Ovary (tissue), 9 donors: ENCODE measurements around the gene SLC24A4. TPM values are rescaled to one million over a fixed set of nuclear protein-coding genes. Genes with fewer than 3 reads are reported as not detected.

Experiments
- DNase-seq, 5 donors: peaks; one replicate each; pipeline ENCODE4 v3.0.0-alpha.2; 2019 to 2020
- H3K27ac ChIP-seq, 2 donors: fragments of 200-600 bp; one replicate each; pipeline versions ENCODE4 v1.5.1 to v1.8.0; 2019 to 2022
- H3K27me3 ChIP-seq: fragments of 200-600 bp; one replicate; pipeline ENCODE4 v1.8.0; 2022
- H3K36me3 ChIP-seq: fragments of 200-600 bp; sonication (generic); one replicate; pipeline ENCODE4 v1.5.1; 2019
- H3K4me1 ChIP-seq: one replicate; pipeline ENCODE4 v1.8.1; 2013; ENCODE audit warnings: mild to moderate bottlenecking, moderate library complexity; ENCODE audit not compliant: insufficient read depth
- H3K4me3 ChIP-seq: fragments of 200-600 bp; sonication (generic); one replicate; pipeline ENCODE4 v1.5.1; 2017
- H3K9me3 ChIP-seq, 2 donors: fragments of 200-600 bp in 1 of 2; sonication (generic) in 1 of 2; one replicate each; pipeline versions ENCODE4 v1.5.1 to v1.8.1; 2013 to 2019; ENCODE audit warnings: mild to moderate bottlenecking in 1 of 2, moderate library complexity in 1 of 2
- CTCF ChIP-seq, 3 donors: fragments of 450-650 bp in 2 of 3; fragments of 200-600 bp in 1 of 3; IDR thresholded peaks; one replicate each; pipeline versions ENCODE4 v1.5.1 to v1.8.0; 2016 to 2022; ENCODE audit warnings: antibody characterized with exemption in 3 of 3, mild to moderate bottlenecking in 1 of 3
- EP300 ChIP-seq: sonication (generic); formaldehyde crosslinking; IDR thresholded peaks from one replicate; pipeline ENCODE4 v1.6.1; 2017; ENCODE audit warnings: antibody characterized with exemption
- POLR2A ChIP-seq: fragments of 450-650 bp; IDR thresholded peaks from one replicate; pipeline ENCODE4 v1.6.1; 2017; ENCODE audit warnings: antibody characterized with exemption, mild to moderate bottlenecking, moderate library complexity
- WGBS, 3 donors: extraction: QIAGEN DNeasy Blood & Tissue Kit in 1 of 3; methylation state at CpG; one replicate each; pipeline versions ENCODE4 v1.1.5 to v1.1.7; 2013 to 2017; 5-methylcytosine and 5-hydroxymethylcytosine counted together
- intact Hi-C, 4 donors: fragments of 100-400 bp; cut with DNase I; formaldehyde crosslinking; loops; one replicate each; pipeline versions ENCODE4 v1.11.0 to v1.15.1; 2022 to 2023
- polyA plus RNA-seq, 2 donors: library from polyadenylated mRNA; stranded (reverse); fragments of 200-250 nt in 1 of 2; fragments of 350-450 nt in 1 of 2; fragmentation: Illumina TruSeq in 1 of 2; extraction: RNeasy Lipid Tissue Mini Kit (QIAGEN cat#74804) in 1 of 2; gene quantifications; one replicate each; pipeline ENCODE4 v1.2.3, GENCODE V29; 2013 to 2014
- total RNA-seq, 7 donors: library from RNA; depleted of rRNA in 2 of 7; stranded (reverse); fragments of >200 nt in 2 of 7; fragmentation: NEBNext Ultra II Directional in 3 of 7; extraction: Animal tissue kit (Norgen Biotek cat#: 25700) in 3 of 7; gene quantifications; one replicate each; pipeline versions ENCODE4 v1.1.0 to v1.2.4, GENCODE V29; 2016 to 2023
- donor health status: DM: no; HTN: no; CAD: no; lungs with moderate emphysema.
- donor health status: DM: no; HTN: no; CAD: no.
- donor health status: Bipolar disorder and iron deficiency.
- donor health status: DM: yes; HTN: yes; CAD: no.
- donor health status: DM: no; HTN: no; CAD: no.
- donor health status: DM: yes; HTN: yes; CAD: no.

SLC24A4 gene
- total and polyA plus RNA-seq, 9 donors: 0.10 to 0.98 (median 0.24) TPM

- DNase-seq: no peak
- Histone ChIP-seq H3K27ac (no peak overlapping the region), H3K36me3 (no peaks in the 10 kb centered on the region), H3K9me3 (no peaks in the 10 kb centered on the region), H3K4me1 (no peaks in the 10 kb centered on the region), H3K27me3 (no peaks in the 10 kb centered on the region), H3K4me3 (no peak overlapping the region)
- WGBS, 3 donors: 66 to 67% (median 66%) methylated on average over 10 of the region's 10 CpGs
- intact Hi-C loops: no loop called here
- TF ChIP-seq EP300: no peak
- no peak for TF ChIP-seq POLR2A
- no peak for TF ChIP-seq CTCF (IDR thresholded peaks at IDR 0.05)
Measured at GRCh38 chr14:92412912-92413311, 89.9 kb downstream of the SLC24A4 start.

GRCh38 chr14:92413379-92413778 is 90.4 kb downstream of the SLC24A4 start:
- Histone ChIP-seq H3K27ac (no peak overlapping the region), H3K4me3 (no peak overlapping the region), H3K4me1 (no peaks in the 10 kb centered on the region), H3K9me3 (no peaks in the 10 kb centered on the region), H3K36me3 (no peaks in the 10 kb centered on the region), H3K27me3 (no peaks in the 10 kb centered on the region)
- 48 to 55% (median 51%) methylated on average over 7 of the region's 7 CpGs for WGBS, 3 donors
- intact Hi-C loops: no loop called here
- TF ChIP-seq CTCF (IDR thresholded peaks at IDR 0.05): no peak
- DNase-seq: no peak

GRCh38 chr14:92414690-92415445 is 91.9 kb downstream of the SLC24A4 start:
- H3K4me3 ChIP-seq: no peak overlapping the region
- no peaks in the 10 kb centered on the region for H3K4me1 ChIP-seq
- TF ChIP-seq POLR2A: no peak
- TF ChIP-seq CTCF (IDR thresholded peaks at IDR 0.05): no peak
- TF ChIP-seq EP300: no peak
- intact Hi-C loops: no loop called here
- no peaks in the 10 kb centered on the region for H3K27me3 ChIP-seq
- H3K27ac ChIP-seq: no peak overlapping the region
- H3K36me3 ChIP-seq: no peaks in the 10 kb centered on the region
- no peaks in the 10 kb centered on the region for H3K9me3 ChIP-seq
- DNase-seq: no peak
- 80 to 87% (median 84%) methylated on average over 13 of the region's 13 CpGs for WGBS, 3 donors

GRCh38 chr14:92415969-92416368 is 93.0 kb downstream of the SLC24A4 start:
- TF ChIP-seq EP300 (no peak), POLR2A (no peak), CTCF (IDR thresholded peaks at IDR 0.05) (no peak)
- no peaks in the 10 kb centered on the region for H3K27me3 ChIP-seq
- WGBS, 3 donors: 89 to 92% (median 92%) methylated on average over 9 of the region's 9 CpGs
- H3K4me3 ChIP-seq: no peak overlapping the region
- H3K9me3 ChIP-seq: no peaks in the 10 kb centered on the region
- H3K4me1 ChIP-seq: no peaks in the 10 kb centered on the region
- no peak overlapping the region for H3K27ac ChIP-seq
- no peaks in the 10 kb centered on the region for H3K36me3 ChIP-seq
- intact Hi-C loops: no loop called here
- no peak for DNase-seq
